Chondrocyte (in vitro differentiated cells): ENCODE data around the gene SLC17A7. TPM values are rescaled to one million over a fixed set of nuclear protein-coding genes. Genes with fewer than 3 reads are reported as not detected.

ENCODE experiments used
- DNase-seq: peaks from one replicate; pipeline ENCODE4 v3.0.0; 2021; ENCODE audit warnings: mixed read lengths, low spot score
- H3K27ac Mint-ChIP-seq: one replicate; pipeline ENCODE4 v1.8.0; 2021; ENCODE audit warnings: mild to moderate bottlenecking, moderate library complexity, mixed read lengths; ENCODE audit not compliant: unreplicated experiment
- H3K27me3 Mint-ChIP-seq: 2 replicates; pipeline ENCODE4 v1.8.0; 2021; ENCODE audit warnings: low read depth, mixed read lengths
- H3K36me3 Mint-ChIP-seq: 2 replicates; pipeline ENCODE4 v1.8.0; 2021; ENCODE audit warnings: low read depth, mixed read lengths
- H3K4me1 Mint-ChIP-seq: 2 replicates; pipeline ENCODE4 v1.8.0; 2021; ENCODE audit warnings: low read depth, mild to moderate bottlenecking, mixed read lengths
- H3K4me3 Mint-ChIP-seq: one replicate; pipeline ENCODE4 v1.8.0; 2021; ENCODE audit warnings: mild to moderate bottlenecking, moderate library complexity, mixed read lengths; ENCODE audit not compliant: unreplicated experiment
- H3K9me3 Mint-ChIP-seq: 2 replicates; pipeline ENCODE4 v1.8.0; 2021; ENCODE audit warnings: low read depth, mixed read lengths
- CTCF ChIP-seq: fragments of 200-600 bp; sonication (generic); IDR thresholded peaks from 2 replicates; pipeline ENCODE4 v1.5.0; 2021; ENCODE audit warnings: antibody characterized with exemption, mild to moderate bottlenecking, moderate library complexity
- total RNA-seq: library from RNA; stranded (reverse); gene quantifications from 3 replicates; pipeline ENCODE4 v1.2.1, GENCODE V29; 2021

SLC17A7 gene
- total RNA-seq, 1 donor from 2014 or later = 0.47 TPM

GRCh38 chr19:49438261-49438660 is 3.1 kb downstream of the SLC17A7 start:
- no peaks in the 10 kb centered on the region for H3K9me3 Mint-ChIP-seq
- no peak for TF ChIP-seq CTCF
- H3K4me1 Mint-ChIP-seq = peaks cover 18% of the 10 kb centered on the region
- no peaks in the 10 kb centered on the region for H3K36me3 Mint-ChIP-seq
- H3K4me3 Mint-ChIP-seq = no peak overlapping the region
- peaks cover 76% of the 10 kb centered on the region for H3K27me3 Mint-ChIP-seq
- no peak for DNase-seq
- H3K27ac Mint-ChIP-seq = no peak overlapping the region

DNA sequence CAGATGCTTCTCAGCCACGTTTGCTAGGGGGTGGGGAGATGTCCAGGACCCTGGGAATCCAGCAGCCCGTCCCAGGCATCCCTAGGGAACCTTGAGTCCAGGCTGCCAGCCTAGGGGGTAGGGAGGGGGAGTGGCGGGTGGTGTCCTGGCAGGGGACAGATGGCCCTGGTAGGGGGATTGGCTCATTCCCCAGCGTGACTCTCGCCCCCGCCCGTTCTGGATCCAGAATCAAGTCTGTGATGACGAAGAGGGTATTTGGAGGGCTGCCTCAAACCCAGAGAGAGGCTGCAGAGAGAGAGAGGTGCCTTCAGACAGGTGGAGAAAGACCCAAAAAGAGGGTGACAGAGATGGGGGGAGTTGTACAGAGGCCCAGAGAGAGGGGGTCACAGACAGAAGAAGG is 4.1 kb downstream of the SLC17A7 start:
- no peak for DNase-seq
- H3K27ac Mint-ChIP-seq = no peak overlapping the region
- no peaks in the 10 kb centered on the region for H3K36me3 Mint-ChIP-seq
- H3K27me3 Mint-ChIP-seq = peaks cover 79% of the 10 kb centered on the region
- H3K9me3 Mint-ChIP-seq = no peaks in the 10 kb centered on the region
- H3K4me1 Mint-ChIP-seq = peaks cover 15% of the 10 kb centered on the region
- no peak overlapping the region for H3K4me3 Mint-ChIP-seq
- TF ChIP-seq CTCF = no peak

DNA sequence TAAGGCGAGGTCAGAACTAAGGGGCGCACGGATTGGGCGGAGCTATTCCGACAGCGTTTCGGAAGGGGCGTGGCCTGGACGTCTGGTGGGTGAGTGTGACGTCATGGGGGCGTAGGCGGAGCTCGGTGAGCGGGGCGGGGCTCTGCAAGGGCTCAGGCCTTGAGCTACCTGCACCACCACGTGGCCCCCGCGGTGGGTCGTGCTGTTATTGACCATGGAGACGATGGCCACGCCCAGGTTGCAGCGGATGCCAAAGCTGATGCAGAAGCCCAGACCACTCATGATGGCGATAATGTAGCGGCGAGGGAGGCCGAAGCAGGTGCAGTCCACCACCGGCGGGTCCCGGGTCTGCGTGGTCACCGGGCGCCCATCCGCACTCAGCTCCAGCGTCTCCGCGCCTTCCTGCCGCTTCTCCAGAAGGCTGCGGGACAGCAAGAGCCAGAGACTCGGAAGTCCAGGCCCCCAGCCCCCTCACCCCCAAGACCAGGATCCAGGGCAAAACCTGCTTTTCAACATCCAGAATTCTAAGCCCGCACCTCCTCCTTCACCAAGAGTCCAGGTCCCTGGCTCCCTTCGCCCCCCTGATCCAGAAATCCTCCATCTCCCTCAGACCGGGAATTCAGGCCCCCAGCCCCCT is 4.8 kb downstream of the SLC17A7 start:
- no peak for DNase-seq

DNA sequence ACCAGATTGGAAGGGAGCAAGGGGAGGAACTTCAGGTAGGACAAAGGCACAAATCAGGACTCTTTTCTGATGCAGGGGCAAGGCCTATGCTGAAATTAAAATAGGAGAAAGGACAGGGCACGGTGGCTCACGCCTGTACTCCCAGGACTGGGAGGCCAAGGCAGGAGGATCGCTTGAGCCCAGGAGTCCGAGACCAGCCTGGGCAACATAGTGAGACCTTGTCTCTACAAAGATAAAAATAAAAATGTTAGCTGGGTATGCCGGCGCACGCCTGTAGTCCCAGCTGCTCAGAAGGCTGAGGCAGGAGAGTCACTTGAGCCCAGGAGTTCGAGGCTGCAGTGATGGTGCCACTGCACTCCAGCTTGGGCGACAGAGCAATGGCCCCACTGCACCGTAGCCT is 5.7 kb downstream of the SLC17A7 start:
- Mint-ChIP-seq H3K4me3 (no peak overlapping the region), H3K36me3 (peaks cover under 1% of the 10 kb centered on the region), H3K9me3 (no peaks in the 10 kb centered on the region), H3K27ac (no peak overlapping the region), H3K27me3 (peaks cover 74% of the 10 kb centered on the region), H3K4me1 (peaks cover 3% of the 10 kb centered on the region)
- DNase-seq = no peak
- TF ChIP-seq CTCF = no peak

More for the DNA sequence above, 4.8 kb downstream of the SLC17A7 start:
- no peak overlapping the region for H3K4me3 Mint-ChIP-seq
- no peak overlapping the region for H3K27ac Mint-ChIP-seq
- H3K27me3 Mint-ChIP-seq = peaks cover 76% of the 10 kb centered on the region
- no peaks in the 10 kb centered on the region for H3K9me3 Mint-ChIP-seq
- no peak for TF ChIP-seq CTCF
- peaks cover 8% of the 10 kb centered on the region for H3K4me1 Mint-ChIP-seq
- H3K36me3 Mint-ChIP-seq = no peaks in the 10 kb centered on the region

DNA sequence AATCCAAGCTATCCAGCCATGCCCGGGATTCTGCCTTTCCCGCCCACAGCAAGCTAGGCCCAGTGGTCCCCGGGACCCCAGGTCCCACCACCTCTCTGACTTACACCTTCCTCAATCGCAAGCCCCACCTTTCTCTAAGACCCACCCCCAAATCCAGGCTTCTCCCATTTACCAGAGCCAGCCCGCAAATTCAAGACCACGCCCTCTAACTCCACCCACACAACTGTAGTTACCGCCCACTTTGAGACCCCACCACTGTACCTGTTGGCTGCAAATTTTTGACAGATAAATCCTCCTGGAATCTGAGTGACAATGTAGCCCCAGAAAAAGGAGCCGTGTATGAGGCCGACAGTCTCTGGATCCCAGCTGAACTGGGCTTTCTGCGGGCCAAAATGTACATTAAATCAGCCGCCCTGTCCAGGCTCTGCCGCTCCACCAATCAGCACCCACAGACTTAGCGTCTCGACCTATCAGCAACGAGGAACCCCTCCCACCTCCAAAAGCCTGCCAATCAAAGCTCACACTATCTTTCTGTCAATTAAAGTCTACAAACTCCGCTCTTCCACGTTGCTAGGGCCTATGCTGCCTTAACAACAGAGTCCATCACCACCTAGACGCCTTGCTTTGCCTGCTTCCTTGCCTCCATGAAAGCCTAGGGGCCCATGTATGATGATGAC is 6.3 kb downstream of the SLC17A7 start:
- H3K4me1 Mint-ChIP-seq = no peaks in the 10 kb centered on the region

More for the DNA sequence above, 6.3 kb downstream of the SLC17A7 start:
- H3K4me3 Mint-ChIP-seq = no peak overlapping the region
- no peak for TF ChIP-seq CTCF
- no peaks in the 10 kb centered on the region for H3K9me3 Mint-ChIP-seq
- H3K36me3 Mint-ChIP-seq = peaks cover 1% of the 10 kb centered on the region
- peaks cover 72% of the 10 kb centered on the region for H3K27me3 Mint-ChIP-seq
- H3K27ac Mint-ChIP-seq = no peak overlapping the region
- DNase-seq = no peak
